ENCODE data around the gene FREY1.

The FREY1 gene

GRCh38 chr11:45872651-45873356 is 34.3 kb downstream of the FREY1 start:
- no peak for DNase-seq (ENCODE audit: low read depth, low spot score)

- DNase-seq (ENCODE audit: low read depth, low spot score): no peak
These were observed 35.4 kb downstream of the FREY1 start for GRCh38 chr11:45871638-45872037.

GRCh38 chr11:45870706-45871105 is 36.4 kb downstream of the FREY1 start:
- no peak for DNase-seq (ENCODE audit: low read depth, low spot score)

GRCh38 chr11:45869551-45869950 is 37.5 kb downstream of the FREY1 start:
- no peak for DNase-seq (ENCODE audit: low read depth, low spot score)

- no peak for DNase-seq (ENCODE audit: low read depth, low spot score)
These were observed 43.0 kb downstream of the FREY1 start for GRCh38 chr11:45864041-45864440.

- DNase-seq (ENCODE audit: low read depth, low spot score): no peak
These were observed 46.1 kb downstream of the FREY1 start for GRCh38 chr11:45860764-45861510.

GRCh38 chr11:45860348-45860747 is 46.7 kb downstream of the FREY1 start:
- no peak for DNase-seq (ENCODE audit: low read depth, low spot score)

- DNase-seq (ENCODE audit: low read depth, low spot score): no peak
These were observed 47.4 kb downstream of the FREY1 start for GRCh38 chr11:45859661-45860140.

- DNase-seq (ENCODE audit: low read depth, low spot score): no peak
These were observed 48.2 kb downstream of the FREY1 start for GRCh38 chr11:45858751-45859398.

- no peak for DNase-seq (ENCODE audit: low read depth, low spot score)
These were observed 49.1 kb downstream of the FREY1 start for GRCh38 chr11:45857961-45858474.

Data from activated naive CD8-positive, alpha-beta T cell treated with anti-CD3 and anti-CD28 coated beads, Interleukin-2, amount 50 U/mL, for 16 hours (primary cell).